HG02885 (cell line): ENCODE data around the gene ITIH6.
"Not testable (repeated sequence)": the region's sequence is repeated elsewhere in the genome, so short reads cannot be mapped to it uniquely, and the experiment has no call there.

ENCODE experiments used
- ATAC-seq: cut with Tn5 transposase; IDR thresholded peaks from one replicate; pipeline ENCODE4 v1.9.1; 2021; ENCODE audit warnings: mild to moderate bottlenecking; ENCODE audit not compliant: unreplicated experiment, poor library complexity

ITIH6 gene

DNA sequence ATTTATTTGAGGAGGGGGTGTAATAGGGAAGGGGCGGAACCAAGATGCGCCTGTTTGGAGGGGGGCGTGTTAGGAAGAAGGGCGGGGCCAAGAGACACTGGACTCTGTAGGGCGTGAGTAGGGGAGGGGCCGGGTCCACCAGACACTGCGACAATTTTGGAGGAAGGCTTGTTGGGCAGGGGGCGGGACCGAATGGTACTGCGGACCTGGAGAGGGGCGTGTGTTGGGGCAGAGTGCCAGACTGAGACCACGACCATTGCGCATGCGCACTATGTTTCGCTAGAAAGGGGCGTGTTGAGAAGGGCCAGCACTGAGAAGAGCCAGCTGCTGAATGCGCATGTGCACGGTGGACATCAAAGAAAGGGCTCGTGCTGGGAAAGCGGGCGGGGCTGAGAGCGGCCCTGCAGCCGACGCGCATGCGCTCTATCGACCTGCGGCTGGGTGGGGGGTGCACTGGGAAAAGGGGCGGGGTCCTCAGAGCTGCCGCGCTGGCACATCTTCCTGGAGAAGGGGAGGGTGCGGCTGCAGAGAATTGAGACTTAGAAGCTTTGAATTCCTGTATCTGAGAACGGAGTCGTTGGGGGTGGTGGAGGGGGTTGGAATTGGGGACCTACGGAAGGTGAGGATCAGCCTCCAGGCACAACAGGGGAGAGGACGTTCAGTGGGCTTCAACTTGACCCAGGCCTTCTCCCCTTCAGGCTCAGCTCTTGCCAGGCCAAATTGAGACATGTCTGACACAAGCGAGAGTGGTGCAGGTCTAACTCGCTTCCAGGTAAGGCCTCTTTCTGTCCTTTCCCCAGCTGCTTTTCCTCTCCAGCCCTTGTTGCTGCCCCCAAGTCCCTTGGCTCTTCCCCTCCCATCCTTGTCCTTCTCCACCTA lies 10.8 kb upstream of the ITIH6 start:
- peak; percentile 81 for ATAC-seq

DNA sequence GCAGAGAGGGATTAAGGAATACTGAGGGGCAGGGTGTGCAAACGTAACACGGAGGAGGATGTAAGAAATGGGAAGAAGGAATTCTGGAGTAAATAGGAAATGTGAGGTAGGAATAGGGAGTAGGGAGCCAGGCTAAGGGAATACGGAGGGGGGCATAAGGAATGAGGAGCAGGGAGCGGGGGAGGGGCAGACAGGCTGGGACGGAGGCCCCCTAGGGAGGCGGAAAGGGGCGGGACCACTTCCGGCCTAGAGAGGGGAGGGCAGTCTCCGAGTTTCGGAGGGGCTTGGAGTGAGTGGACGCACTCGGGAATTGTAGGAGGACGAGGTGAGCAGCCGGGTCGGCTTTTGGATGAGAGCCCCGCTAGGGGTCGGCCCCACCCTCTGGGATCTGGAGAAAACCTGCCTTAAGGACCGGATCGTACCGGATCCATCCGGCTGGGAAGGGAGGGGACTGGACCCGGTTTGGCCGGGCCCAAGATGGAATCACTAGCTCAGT lies 10.1 kb upstream of the ITIH6 start:
- peak; percentile 33 for ATAC-seq

DNA sequence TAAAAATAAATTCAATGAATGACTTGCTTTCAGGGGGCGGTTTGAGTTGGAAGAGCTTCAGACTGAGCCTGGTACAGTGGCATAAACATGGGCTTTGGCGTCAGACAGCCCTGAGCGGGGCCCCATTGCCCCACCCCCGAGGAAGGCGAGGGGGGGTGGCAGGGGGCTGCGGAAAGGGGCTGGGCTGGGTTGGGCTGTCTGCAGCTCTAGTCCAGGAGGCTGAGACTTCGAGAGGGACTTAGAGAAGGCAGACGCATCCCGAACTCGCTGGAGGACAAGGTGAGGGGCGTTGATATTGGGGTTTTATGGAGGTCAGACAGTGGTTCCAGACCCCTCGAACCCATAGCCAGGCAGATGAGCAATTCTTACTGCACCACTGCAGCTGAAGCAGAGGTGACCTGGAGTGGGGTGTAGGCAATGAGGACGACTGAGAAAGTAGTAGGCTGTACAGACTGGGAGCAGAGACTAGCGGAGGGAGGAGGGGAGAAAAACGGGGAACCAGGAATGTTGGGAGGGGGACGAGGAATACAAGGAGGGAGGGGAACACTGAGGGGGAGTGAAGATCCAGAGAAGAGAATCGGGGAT lies 9.6 kb upstream of the ITIH6 start, which contains the start of gene MAGED2:
Gene MAGED2, plus strand, starts transcription at position 222 of the 585 bp plus-strand sequence. CDS start 1,587 bp downstream, outside the sequence.
- ATAC-seq = no peak

DNA sequence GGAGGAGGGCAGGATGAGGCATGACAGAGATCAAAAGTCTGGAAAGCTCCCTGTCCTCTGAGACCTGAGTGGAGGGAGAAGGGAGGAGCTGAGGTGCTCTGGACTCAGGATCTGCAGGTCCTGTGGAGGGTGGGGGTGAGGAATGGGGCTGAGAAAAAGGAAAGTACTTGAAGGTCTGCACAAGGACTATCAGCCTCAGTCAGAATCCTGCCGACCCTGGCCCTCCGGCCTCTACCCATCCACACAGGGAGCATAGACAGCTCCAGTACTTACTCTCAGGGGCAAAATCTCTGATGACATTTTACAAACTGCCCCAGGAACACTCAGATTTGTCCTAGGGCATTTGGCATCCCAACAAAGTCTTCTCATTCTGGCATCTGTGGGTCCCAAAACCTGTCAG lies 991 bp upstream of the ITIH6 start:
- ATAC-seq = no peak

DNA sequence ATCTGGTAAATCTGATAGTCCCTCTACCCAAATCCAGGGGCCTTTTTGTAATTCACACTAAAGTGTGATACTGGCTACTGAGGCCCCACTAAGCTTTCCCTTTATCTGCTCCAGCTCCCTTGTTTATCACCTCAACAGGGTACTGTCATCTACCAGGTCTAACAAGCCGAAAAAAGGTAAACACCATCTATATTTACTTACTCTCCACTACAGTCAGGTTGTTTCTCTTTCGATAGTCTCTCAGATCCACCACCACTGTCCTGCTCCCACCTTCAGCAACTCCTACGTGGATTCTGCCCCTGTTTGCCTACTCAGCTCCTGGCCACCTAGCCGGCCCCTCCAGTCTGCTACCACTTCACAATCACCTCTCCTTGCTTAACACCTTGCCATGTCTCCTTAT lies 3.3 kb downstream of the ITIH6 start:
- no peak for ATAC-seq

DNA sequence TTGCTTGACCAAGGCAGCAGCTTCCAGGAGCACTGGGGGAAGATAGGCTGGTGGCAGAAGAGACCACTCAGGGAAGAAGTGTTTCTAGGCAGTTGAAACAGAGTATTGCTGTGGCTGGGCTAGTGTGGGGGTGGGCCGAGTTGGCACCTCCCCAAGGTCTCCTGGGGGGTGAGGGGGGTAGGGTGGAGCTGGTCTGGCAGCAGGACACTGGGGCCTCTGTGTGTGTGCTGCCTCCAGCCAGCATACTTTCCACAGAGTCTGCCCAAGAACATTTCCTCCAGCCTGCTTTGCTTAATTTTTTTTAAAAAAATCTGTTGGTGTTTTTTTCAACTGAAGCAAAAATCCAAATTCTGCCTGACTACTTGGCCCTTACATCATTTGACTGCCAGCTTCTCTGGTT lies 4.0 kb downstream of the ITIH6 start:
- no peak for ATAC-seq

DNA sequence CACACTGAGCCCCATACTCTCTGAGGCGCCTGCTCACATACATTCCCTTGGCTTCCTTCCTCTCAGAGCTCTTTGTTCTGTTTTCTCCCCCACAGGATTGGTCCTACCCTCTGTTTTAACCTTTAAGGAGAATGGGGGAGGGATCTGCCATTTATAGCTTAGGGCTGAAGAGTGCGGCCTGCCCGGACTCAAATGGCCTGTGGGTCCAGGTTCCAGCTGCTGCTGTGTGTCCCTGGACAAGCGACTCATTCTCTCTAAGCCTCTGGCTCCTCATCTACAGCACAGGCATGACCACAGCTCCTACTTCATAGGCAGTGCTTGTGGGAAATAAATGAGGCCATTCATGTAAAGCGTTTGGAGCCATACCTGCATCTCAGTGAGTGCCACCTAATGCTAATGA lies 8.7 kb downstream of the ITIH6 start:
- not testable (repeated sequence) for ATAC-seq

DNA sequence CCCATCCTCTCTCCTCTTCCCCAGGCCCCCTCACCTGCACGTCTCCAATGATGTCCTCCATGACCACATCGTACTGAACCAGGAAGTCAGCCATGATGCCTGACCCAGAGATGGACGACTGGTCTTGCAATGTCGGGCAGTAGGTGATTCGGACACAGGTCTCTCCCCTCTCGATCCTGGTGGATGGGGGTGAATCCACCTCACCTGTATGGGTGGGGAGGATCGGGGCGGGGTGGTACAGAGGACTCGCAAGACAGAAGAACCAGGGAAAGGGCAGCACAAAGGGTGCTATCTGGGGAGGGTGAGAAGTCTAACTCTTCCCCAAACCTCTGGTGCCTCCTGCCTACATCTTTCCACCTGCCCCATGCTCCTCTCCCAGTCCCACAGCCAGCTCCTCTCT lies 9.6 kb downstream of the ITIH6 start:
- ATAC-seq = no peak

DNA sequence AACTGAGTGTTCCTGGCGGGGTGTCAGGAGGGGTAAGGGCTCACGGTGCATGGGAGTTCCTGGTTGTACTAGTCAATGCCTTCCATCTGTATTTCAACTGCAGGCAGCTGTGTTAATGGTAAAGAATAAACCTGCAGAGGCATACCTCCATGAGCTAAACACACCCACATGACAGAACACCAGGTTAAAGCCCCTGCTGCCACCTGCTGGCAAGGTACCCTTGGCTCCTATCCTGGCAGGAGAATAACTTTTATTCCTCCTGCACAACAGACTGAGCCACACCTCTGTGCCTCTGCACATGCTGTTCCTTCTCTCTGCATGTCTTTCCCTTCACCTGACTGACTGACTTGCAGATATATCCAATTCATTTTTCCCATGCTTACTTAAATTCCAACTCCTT lies 11.1 kb downstream of the ITIH6 start:
- no peak for ATAC-seq

DNA sequence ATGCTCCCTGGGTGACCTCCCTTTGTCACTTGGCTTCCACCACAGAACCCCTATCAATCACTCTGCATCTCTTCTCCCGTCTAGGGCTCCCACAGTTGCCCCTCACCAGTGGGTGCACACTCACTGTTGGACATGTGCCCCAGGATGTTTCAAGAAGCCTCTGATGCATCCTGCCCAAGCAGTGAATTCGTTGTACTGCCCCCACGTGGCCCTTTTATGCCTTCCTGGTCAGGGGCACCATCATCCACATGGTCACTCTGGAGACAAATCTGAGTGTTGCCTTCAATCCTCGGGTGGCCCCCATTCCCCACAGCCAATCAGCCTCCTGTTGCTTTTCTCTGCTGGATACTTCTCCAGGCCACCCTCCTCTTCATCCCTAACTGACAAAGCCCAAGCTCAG lies 12.2 kb downstream of the ITIH6 start:
- peak; percentile 56 for ATAC-seq

DNA sequence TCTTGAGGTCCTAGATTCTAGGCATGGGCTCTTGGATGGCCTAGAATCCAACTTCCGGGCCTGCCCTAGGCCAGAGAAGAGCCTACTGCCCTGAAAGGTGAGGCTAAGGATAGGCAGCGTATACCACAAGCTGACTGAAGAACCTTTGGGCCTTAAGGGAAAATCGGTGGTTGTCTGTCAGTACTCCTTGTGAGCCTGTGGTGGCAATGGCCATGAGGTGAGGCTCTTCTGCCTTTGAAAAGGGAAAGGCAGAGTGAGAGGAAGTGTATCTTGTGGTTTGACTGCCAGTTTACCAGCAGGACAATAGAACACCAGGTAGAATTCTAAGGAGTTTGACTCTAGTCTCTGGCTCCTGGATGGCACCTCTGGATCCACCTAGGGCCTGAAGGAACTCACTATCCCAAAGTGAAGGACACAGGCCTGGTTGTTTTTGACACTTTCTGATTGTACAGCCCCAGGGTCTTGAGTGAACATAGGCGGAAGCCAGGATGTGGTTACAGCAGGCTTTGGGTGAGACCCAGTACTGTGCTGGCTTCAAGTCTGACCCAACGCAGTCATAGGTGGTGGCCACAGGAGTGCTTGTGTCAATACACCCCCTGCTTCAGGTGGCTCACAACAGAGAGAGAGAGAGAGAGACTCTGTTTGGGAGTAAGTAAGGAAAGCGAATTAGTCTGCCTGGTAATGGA lies 20.9 kb downstream of the ITIH6 start:
- ATAC-seq = no peak

DNA sequence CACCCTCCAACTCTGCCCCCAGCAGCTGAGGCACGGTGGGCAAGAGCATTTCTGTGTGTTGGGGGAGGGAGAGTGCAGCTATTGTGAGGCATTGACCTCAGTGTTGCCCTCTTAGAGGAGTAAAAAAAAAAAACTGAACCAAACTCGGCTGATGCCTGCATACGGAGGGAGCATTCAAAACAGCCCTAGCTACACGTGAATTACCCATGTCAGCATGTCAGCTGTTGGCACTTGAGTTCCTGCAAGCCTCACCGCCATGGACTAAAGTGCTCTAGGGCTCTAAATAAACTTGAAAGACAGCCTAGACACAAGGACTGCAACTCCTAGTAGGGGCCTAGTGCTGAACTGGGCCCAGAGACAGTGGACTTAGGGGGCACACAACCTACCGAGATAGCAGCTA lies 22.0 kb downstream of the ITIH6 start:
- no peak for ATAC-seq

DNA sequence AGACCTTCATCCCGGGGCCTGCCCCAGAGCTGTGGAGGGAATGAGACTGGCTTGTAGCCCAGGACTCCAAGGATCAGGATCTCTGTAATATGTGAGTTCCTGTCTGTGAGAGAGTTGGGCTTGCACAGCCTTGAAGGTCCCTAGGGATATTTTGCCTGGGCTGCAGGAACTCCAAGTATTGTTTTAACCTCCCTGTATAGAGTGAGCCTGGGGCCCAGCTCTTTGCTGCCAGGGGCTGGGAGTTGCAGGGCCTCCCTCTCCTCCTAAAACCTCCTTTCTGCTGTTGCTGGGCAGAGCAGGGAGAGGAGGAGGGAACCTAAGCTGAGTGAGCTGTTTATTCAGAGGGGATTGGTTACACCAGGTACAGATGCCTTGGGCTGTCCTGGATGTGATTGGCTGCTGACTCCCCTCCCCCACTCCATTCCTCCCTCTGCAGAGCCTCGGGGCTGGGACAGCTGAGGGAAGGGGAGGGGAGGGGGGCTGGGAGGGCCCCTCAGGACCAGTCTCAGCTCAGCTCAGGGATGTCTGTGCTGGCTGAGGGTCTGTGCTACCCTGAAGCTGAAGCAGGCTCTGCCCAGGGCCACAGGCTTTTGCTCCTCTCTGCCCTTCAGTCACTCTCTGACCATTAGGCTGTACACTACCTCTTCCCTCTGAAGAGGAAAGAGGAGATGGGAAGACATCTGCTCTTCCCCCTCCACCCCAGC lies 23.5 kb downstream of the ITIH6 start:
- ATAC-seq = not testable (repeated sequence)

DNA sequence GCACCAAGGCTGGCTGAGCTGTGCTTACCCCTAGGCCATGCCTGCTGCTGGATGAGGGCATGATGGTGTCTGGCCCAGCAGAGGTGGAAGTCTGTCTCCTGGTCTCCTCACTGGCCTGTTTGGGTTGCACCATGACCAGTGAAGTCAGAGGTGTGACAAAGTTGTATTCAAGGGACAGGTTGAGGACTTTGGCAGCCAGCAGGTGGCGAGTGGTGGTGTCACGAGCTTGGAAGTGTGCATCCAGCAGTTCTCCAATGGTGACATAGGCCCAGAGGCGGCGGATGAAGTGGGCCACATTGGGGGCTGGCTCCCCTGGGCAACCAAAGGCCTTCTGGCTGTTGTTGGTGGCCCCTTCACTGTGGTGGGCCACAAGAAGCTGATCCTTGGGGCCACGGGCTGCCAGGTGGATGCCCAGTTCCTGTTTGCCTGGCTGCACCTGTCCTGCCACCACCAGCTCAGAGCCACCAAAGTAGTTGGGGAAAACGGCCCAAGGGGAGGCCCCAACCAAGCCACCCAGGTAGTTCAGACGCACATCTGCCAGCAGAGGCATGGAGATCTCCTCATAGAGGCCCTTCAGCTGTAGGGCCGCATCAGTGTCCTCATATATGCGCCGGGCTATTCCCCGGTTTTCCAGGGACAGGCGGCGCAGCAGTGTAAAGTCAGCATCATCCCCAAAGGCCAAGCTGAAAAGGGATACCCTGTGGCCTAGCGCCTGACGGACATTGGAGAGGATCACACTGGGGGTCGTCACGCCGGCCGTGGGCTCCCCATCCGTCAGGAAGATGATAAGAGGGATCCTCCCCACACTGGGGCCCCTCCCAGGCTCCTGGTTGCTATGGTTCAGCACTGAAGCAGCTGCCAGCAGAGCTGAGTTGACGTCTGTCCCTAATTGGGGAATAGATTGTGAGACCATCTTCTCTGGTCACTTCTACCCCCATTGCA lies 39.7 kb downstream of the ITIH6 start:
- no peak for ATAC-seq

DNA sequence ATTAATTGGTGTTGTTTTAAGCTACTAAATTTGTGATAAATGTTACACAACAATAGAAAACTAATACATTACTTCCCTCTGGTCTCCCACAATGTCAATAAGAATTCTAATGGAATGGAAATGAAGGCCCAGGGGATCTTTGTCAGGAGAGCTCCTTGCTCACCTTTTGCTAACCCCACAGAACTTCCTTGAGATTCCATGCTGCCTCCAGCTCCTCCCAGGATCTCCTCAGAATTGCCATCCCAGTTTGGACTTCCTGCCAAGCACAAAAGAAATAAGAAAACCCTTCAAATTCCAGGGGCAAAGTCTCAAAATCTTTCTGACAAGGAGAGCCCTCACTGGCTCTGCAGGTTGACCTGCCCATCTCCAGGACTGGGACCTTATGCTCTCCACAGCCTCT lies 43.2 kb downstream of the ITIH6 start:
- ATAC-seq = no peak

DNA sequence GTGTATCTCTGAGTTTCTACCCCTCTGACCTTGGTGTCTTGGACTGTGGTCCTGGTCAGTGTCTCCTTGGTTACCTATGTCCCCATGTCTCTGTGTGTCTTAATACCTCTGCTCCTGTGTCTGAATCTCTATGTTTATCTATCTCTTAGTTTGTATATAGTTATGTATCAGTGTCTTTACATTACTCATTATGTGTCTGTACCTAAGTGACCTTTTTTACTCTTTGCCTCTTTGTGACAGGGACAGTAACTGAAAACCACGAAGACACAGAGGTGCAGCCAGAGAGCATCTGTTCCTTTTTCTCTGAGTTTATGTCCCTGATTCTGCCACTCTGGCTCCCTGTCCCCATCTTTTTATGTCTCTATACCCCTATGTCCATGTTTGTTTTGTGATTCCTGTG lies 49.4 kb downstream of the ITIH6 start:
- ATAC-seq = no peak

DNA sequence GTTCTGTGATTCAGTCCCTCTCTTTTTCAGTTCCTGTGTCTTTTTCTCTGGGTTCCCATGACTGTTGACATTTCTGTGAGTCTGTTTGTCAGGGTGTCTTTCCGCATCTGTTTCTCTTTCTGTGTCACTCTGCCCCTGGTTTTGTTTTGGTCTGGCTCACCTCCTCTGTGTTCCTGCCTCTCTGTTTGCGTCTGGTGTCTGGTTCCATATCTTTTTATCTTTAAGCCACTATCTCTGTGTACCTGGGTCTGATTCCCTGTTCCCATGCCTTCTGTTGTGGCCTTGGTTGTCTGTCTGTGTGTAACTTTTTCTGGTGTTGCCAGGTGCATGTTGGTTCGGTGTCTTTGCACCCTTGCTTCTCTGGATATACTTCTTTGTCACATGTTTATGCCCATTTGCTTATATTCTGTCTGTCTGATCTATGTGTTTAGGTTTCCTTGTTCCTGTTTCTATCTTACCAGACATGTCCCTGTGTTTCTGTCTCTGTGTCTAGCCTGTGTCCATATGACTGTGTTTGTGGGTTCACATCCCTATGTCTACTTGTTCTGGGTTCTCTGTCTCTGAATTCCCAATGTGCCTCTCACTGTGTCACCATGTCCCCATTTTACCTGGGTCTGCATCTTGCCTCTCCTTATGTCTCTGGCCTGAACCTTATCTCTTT lies 50.2 kb downstream of the ITIH6 start:
- ATAC-seq = peak; percentile 58

DNA sequence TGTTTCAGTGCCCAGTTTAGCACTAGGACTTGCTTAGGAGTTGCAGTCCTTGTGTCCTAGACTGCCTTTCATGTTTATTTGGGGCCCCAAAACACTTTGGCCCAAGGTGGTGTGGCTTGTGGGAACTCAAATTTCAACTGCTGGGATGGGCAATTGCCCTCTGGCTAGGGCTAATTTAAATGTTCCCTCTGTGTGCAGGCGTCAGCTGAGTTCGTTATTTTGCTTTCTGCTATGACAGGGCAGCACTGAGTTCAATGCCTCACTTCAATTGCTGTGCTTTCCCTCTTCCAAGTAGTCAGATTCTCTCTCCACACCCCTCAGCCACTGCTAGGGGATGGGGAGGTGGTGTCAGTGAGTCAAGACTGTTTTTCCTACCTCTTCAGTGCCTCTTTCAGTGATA lies 51.1 kb downstream of the ITIH6 start:
- no peak for ATAC-seq

DNA sequence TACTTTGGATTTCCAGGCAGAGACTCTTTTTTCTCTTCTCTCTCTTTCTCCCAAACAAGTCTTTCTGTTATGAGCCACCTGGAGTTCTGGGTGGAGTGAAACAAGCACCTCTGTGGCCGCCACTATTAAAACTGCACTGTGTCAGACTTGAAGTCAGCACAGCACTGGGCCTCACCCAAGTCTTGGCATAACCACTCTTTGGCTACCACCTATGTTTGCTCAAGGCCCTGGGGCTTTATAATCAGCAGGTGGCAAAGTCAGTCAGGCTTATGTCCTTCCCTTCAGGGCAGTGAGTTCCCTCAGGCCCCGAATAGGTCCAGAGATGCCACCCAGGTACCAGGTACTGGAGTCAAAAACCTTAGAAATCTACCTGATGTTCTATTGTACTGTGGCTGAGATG lies 52.4 kb downstream of the ITIH6 start:
- ATAC-seq = no peak
